Glutamatergic neuron (in vitro differentiated cells): ENCODE measurements around the gene IL16. TPM values are rescaled to one million over a fixed set of nuclear protein-coding genes. Genes with fewer than 3 reads are reported as not detected.

Source experiments
- DNase-seq: peaks from one replicate; pipeline ENCODE4 v3.0.0; 2022
- H3K27ac Mint-ChIP-seq: one replicate; pipeline ENCODE4 v1.8.0; 2020; ENCODE audit warnings: mild to moderate bottlenecking, mixed read lengths, inconsistent platforms; ENCODE audit not compliant: unreplicated experiment
- H3K27me3 Mint-ChIP-seq: one replicate; pipeline ENCODE4 v1.8.0; 2020; ENCODE audit warnings: mild to moderate bottlenecking, moderate library complexity, mixed read lengths, inconsistent platforms; ENCODE audit not compliant: unreplicated experiment
- H3K36me3 Mint-ChIP-seq: one replicate; pipeline ENCODE4 v1.8.0; 2020; ENCODE audit warnings: mild to moderate bottlenecking, mixed read lengths, inconsistent platforms; ENCODE audit not compliant: unreplicated experiment
- H3K4me1 Mint-ChIP-seq: one replicate; pipeline ENCODE4 v1.8.0; 2020; ENCODE audit warnings: mild to moderate bottlenecking, low read depth, mixed read lengths, inconsistent platforms; ENCODE audit not compliant: unreplicated experiment
- H3K4me3 Mint-ChIP-seq: one replicate; pipeline ENCODE4 v1.8.0; 2020; ENCODE audit warnings: mild to moderate bottlenecking, mixed read lengths, inconsistent platforms; ENCODE audit not compliant: unreplicated experiment
- H3K9me3 Mint-ChIP-seq: one replicate; pipeline ENCODE4 v1.8.0; 2020; ENCODE audit warnings: mild to moderate bottlenecking, moderate library complexity, mixed read lengths, inconsistent platforms; ENCODE audit not compliant: unreplicated experiment
- CTCF ChIP-seq: fragments of 200-600 bp; sonication (generic); IDR thresholded peaks from one replicate; pipeline ENCODE4 v1.5.0; 2021; ENCODE audit not compliant: partially characterized antibody, unreplicated experiment
- total RNA-seq: library from RNA; stranded (reverse); fragmentation: NEBNext Ultra II Directional; extraction: Animal tissue kit (Norgen Biotek cat#: 25700); gene quantifications from one replicate; pipeline ENCODE4 v1.2.1, GENCODE V29; 2021; ENCODE audit not compliant: unreplicated experiment

IL16 gene
- total RNA-seq, 1 donor from 2014 or later: 0.27 TPM

GRCh38 chr15:81188354-81188753 lies 8.3 kb upstream of the IL16 start:
- Mint-ChIP-seq H3K4me3 (no peak overlapping the region), H3K27ac (no peak overlapping the region), H3K9me3 (no peaks in the 10 kb centered on the region), H3K4me1 (peaks cover 4% of the 10 kb centered on the region), H3K36me3 (no peaks in the 10 kb centered on the region), H3K27me3 (peaks cover 2% of the 10 kb centered on the region)
- DNase-seq: no peak
- TF ChIP-seq CTCF: no peak

- H3K27ac Mint-ChIP-seq: no peak overlapping the region
- H3K36me3 Mint-ChIP-seq: no peaks in the 10 kb centered on the region
- peaks cover 2% of the 10 kb centered on the region for H3K27me3 Mint-ChIP-seq
- H3K9me3 Mint-ChIP-seq: no peaks in the 10 kb centered on the region
- no peaks in the 10 kb centered on the region for H3K4me1 Mint-ChIP-seq
- no peak for TF ChIP-seq CTCF
- no peak overlapping the region for H3K4me3 Mint-ChIP-seq
- no peak for DNase-seq
Measured at GRCh38 chr15:81189583-81190283, 6.9 kb upstream of the IL16 start.

GRCh38 chr15:81190922-81191507 lies 5.7 kb upstream of the IL16 start:
- no peak overlapping the region for H3K4me3 Mint-ChIP-seq
- no peak overlapping the region for H3K27ac Mint-ChIP-seq
- no peaks in the 10 kb centered on the region for H3K4me1 Mint-ChIP-seq
- DNase-seq: no peak
- H3K36me3 Mint-ChIP-seq: no peaks in the 10 kb centered on the region
- no peaks in the 10 kb centered on the region for H3K9me3 Mint-ChIP-seq
- TF ChIP-seq CTCF: no peak
- H3K27me3 Mint-ChIP-seq: peaks cover 2% of the 10 kb centered on the region

- Mint-ChIP-seq H3K27ac (no peak overlapping the region), H3K9me3 (no peaks in the 10 kb centered on the region), H3K4me1 (no peaks in the 10 kb centered on the region), H3K36me3 (no peaks in the 10 kb centered on the region), H3K4me3 (no peak overlapping the region), H3K27me3 (peaks cover 2% of the 10 kb centered on the region)
- DNase-seq: no peak
- TF ChIP-seq CTCF: no peak
Measured at GRCh38 chr15:81191701-81192100, 5.0 kb upstream of the IL16 start.

- Mint-ChIP-seq H3K9me3 (no peaks in the 10 kb centered on the region), H3K27ac (no peak overlapping the region), H3K36me3 (no peaks in the 10 kb centered on the region), H3K27me3 (no peaks in the 10 kb centered on the region), H3K4me1 (peaks cover 4% of the 10 kb centered on the region), H3K4me3 (no peak overlapping the region)
- DNase-seq: no peak
- TF ChIP-seq CTCF: no peak
Measured at GRCh38 chr15:81194723-81195122, 2.0 kb upstream of the IL16 start.
